ENCODE data around the gene TGFBR3. TPM values are rescaled to one million over a fixed set of nuclear protein-coding genes. Genes with fewer than 3 reads are reported as not detected.

The TGFBR3 gene
- total RNA-seq, 6 experiments from 2014 or later = 5.8 to 21.1 (median 19.0) TPM

DNA sequence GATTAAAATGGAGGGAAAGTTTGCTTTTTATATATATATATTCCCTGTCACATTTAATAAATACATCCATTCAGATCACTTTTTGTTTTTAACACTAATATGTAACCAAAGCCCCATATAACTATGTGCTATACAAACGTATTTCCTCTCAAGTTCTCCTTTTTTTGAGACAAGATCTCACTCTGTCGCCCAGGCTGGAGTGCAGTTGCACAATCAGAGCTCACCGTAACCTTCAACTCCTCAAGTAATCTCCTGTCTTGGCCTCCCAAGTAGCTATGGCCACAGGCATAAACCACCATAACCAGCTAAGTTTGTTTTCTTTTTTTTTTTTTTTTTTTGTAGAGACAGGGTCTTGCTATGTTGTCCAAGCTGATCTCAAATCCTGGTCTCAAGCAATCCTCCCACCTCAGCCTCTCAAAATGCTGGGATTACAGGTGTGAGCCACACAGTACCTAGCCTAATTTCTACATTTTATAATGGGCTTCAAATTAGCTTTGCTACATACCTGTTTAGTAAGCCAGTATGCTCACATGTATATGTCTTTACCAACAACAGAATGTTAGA, 120.0 kb downstream of the TGFBR3 start:
- Mint-ChIP-seq H3K4me1 (ENCODE audit: low read depth) (peaks cover 23% of the 10 kb centered on the region), H3K36me3 (ENCODE audit: low read depth) (peaks cover 5% of the 10 kb centered on the region; the same call in 1 of the 2 replicates), H3K4me3 (no peak overlapping the region), H3K27ac (no peak overlapping the region), H3K9me3 (no peaks in the 10 kb centered on the region), H3K27me3 (ENCODE audit: insufficient read depth) (no peaks in the 10 kb centered on the region; the same call in 1 of the 2 replicates)
- TF ChIP-seq, protein P1, sequence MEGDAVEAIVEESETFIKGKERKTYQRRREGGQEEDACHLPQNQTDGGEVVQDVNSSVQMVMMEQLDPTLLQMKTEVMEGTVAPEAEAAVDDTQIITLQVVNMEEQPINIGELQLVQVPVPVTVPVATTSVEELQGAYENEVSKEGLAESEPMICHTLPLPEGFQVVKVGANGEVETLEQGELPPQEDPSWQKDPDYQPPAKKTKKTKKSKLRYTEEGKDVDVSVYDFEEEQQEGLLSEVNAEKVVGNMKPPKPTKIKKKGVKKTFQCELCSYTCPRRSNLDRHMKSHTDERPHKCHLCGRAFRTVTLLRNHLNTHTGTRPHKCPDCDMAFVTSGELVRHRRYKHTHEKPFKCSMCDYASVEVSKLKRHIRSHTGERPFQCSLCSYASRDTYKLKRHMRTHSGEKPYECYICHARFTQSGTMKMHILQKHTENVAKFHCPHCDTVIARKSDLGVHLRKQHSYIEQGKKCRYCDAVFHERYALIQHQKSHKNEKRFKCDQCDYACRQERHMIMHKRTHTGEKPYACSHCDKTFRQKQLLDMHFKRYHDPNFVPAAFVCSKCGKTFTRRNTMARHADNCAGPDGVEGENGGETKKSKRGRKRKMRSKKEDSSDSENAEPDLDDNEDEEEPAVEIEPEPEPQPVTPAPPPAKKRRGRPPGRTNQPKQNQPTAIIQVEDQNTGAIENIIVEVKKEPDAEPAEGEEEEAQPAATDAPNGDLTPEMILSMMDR (IDR thresholded peaks at IDR 0.05) = no peak
- no peak for DNase-seq

DNA sequence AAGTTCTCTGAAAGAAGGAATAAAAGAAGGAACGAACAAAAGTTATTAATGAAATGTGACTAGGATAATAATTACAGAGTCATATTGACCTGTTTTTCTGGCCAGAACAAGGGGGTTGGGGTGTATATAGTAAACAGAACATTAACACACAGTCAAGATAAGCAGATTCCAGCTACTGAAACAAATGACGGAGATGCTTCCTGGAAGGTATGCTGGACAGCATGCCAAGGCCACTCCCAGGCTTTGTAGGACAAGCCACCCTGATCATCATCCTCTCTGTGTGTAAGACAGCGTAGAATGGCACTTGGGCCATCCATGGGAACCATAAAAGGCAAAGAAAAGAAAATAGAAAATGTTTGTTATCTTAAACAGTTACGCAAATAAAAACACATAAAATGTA, 120.7 kb downstream of the TGFBR3 start:
- Mint-ChIP-seq H3K27me3 (ENCODE audit: insufficient read depth) (no peaks in the 10 kb centered on the region; the same call in 1 of the 2 replicates), H3K4me1 (ENCODE audit: low read depth) (peaks cover 21% of the 10 kb centered on the region), H3K27ac (no peak overlapping the region)

DNA sequence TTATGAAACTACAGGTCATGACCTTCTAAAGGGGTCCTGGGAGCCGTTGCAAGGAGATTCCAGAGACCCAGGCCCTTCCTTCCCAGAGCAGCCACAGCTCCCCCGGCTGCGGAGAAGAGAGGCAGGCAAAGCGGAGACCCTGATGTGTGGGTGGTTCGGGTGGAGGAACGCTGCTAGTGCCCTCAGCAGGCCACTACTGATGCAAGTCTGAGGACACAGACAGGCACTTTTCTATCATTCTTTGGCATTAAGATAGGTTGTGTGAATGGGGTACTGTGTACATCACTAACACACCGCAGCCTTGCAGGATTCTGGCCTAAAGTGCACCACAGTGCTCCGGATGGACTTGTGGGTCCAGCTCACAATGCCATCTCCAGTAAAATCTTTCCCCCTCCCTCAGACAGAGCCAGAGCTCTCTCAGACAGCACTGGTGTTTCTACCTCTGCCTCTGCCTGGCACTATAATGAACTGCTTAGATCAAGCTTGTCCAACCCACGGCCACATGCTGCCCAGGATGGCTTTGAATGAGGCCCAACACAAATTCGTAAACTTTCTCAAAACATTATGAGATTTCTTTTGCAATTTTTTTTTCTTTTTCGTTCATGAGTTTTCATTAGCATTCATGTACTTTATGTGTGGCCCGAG, 121.4 kb downstream of the TGFBR3 start:
- no peak overlapping the region for H3K27ac Mint-ChIP-seq

More for the DNA sequence above, 120.7 kb downstream of the TGFBR3 start:
- Mint-ChIP-seq H3K9me3 (no peaks in the 10 kb centered on the region), H3K4me3 (no peak overlapping the region), H3K36me3 (ENCODE audit: low read depth) (peaks cover 5% of the 10 kb centered on the region; the same call in 1 of the 2 replicates)
- TF ChIP-seq, protein P1 (IDR thresholded peaks at IDR 0.05) = no peak
- no peak for DNase-seq

DNA sequence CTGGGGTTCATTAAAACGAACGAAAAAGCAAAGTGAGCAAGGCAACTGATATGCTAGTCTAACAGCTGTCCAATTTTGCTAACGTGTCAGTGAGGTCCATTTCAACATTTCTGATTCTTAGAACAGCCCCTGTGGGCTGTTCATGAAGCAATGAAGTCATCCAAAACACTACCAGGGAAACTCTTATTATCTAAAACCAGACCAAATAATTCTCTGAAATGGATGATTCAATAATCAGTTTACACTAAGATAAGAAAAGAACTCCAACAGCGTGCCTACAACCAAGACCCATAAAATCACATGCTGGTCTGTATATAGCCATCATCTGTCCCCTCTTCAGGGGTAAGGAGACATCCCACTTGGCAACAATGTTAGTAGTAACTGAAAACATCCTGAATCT, 122.7 kb downstream of the TGFBR3 start:
- TF ChIP-seq, protein P1 (IDR thresholded peaks at IDR 0.05) = no peak
- Mint-ChIP-seq H3K27ac (no peak overlapping the region), H3K4me3 (no peak overlapping the region), H3K4me1 (ENCODE audit: low read depth) (peaks cover 9% of the 10 kb centered on the region), H3K9me3 (no peaks in the 10 kb centered on the region), H3K36me3 (ENCODE audit: low read depth) (0 out of 2 replicates have a peak, but pooled peaks cover 3% of the 10 kb centered on the region), H3K27me3 (ENCODE audit: insufficient read depth) (no peaks in the 10 kb centered on the region)
- DNase-seq = no peak

More for the DNA sequence above, 121.4 kb downstream of the TGFBR3 start:
- DNase-seq = no peak
- Mint-ChIP-seq H3K4me3 (no peak overlapping the region), H3K27me3 (ENCODE audit: insufficient read depth) (no peaks in the 10 kb centered on the region; the same call in 1 of the 2 replicates), H3K4me1 (ENCODE audit: low read depth) (peaks cover 14% of the 10 kb centered on the region), H3K9me3 (no peaks in the 10 kb centered on the region), H3K36me3 (ENCODE audit: low read depth) (peaks cover 5% of the 10 kb centered on the region; the same call in 1 of the 2 replicates)
- TF ChIP-seq, protein P1 (IDR thresholded peaks at IDR 0.05) = no peak

DNA sequence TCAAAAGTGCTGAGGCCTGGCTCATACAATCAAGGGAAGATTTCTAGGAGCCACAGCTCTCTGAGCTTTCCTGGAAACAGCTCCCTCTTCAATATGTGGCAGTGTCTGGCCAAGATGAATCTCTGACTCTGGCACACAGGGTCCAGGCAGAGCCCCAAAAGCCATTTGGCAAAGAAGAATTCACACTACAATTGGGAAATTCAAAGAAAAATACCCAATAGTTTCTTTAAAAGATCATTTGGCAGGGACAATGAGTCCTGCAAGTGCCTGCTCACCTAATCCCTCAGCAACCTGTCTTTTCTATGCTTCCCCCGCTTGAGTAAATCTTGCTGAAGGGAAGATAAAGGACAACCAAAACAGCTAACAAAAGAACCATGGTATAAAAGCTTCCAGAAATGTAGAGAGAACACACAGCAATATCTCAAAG, 124.6 kb downstream of the TGFBR3 start:
- peaks cover 20% of the 10 kb centered on the region for H3K4me1 Mint-ChIP-seq (ENCODE audit: low read depth)
- H3K4me3 Mint-ChIP-seq = no peak overlapping the region
- no peak for DNase-seq
- H3K36me3 Mint-ChIP-seq (ENCODE audit: low read depth) = 0 out of 2 replicates have a peak, but pooled peaks cover 4% of the 10 kb centered on the region
- H3K27ac Mint-ChIP-seq = no peak overlapping the region
- no peaks in the 10 kb centered on the region for H3K9me3 Mint-ChIP-seq
- TF ChIP-seq, protein P1 (IDR thresholded peaks at IDR 0.05) = no peak
- no peaks in the 10 kb centered on the region for H3K27me3 Mint-ChIP-seq (ENCODE audit: insufficient read depth)

Measured in HFFc6 (cell line).